ENCODE results near the gene GSTP1.

DNA sequence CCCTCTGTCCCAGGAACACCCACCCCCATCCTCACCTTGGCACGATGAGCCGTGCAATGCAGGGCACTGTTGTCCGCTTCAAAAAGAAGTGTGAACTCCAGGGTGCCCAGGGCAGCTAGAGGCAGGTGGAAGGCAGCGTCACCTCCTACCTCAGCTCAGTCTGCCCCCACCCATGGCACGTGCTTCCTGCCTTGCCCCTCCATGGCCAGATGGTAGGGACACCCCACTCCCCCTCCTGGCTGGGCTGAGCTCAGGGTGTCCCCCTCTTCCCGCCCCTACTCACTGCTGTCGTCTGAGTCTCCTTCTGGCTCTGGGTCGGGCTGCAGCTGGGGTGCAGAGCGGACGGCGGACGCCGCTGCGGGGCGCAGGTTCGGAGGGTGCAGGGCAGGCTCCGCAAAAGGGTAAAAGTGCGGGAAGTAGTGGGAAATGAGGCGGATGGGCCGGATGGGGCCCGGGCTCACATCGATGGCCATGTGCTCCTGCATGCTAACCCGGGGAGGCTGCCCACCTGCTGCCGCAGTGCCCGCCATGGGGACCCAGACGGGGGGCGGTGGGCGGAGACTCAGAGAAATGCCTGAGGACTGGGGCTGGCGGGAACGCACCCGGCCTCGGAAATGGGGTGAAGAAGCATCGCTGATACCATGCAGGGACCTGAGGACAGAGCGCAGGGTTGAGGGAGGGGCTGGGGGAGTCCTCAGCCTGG is 32.3 kb downstream of the GSTP1 start:
- TF ChIP-seq, protein P1, sequence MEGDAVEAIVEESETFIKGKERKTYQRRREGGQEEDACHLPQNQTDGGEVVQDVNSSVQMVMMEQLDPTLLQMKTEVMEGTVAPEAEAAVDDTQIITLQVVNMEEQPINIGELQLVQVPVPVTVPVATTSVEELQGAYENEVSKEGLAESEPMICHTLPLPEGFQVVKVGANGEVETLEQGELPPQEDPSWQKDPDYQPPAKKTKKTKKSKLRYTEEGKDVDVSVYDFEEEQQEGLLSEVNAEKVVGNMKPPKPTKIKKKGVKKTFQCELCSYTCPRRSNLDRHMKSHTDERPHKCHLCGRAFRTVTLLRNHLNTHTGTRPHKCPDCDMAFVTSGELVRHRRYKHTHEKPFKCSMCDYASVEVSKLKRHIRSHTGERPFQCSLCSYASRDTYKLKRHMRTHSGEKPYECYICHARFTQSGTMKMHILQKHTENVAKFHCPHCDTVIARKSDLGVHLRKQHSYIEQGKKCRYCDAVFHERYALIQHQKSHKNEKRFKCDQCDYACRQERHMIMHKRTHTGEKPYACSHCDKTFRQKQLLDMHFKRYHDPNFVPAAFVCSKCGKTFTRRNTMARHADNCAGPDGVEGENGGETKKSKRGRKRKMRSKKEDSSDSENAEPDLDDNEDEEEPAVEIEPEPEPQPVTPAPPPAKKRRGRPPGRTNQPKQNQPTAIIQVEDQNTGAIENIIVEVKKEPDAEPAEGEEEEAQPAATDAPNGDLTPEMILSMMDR (IDR thresholded peaks at IDR 0.05 in 2 of 3, conservative IDR thresholded peaks at IDR 0.05 in 1 of 3; ENCODE audit: borderline replicate concordance in 1 of 3, insufficient read depth in 1 of 3, low read depth in 2 of 3, low read length in 2 of 3) = no peak
- TF ChIP-seq EZH2phosphoT487 (IDR thresholded peaks at IDR 0.05; ENCODE audit: borderline replicate concordance) (no peak), CEBPB (IDR thresholded peaks at IDR 0.05; ENCODE audit: low read depth) (no peak), EZH2 (IDR thresholded peaks at IDR 0.05) (no peak), RAD21 (IDR thresholded peaks at IDR 0.05; ENCODE audit: low read depth) (no peak), POLR2AphosphoS5 (IDR thresholded peaks at IDR 0.05; ENCODE audit: low read depth, low read length) (no peak), YY1 (IDR thresholded peaks at IDR 0.05; ENCODE audit: extremely low read depth, insufficient replicate concordance, low read depth, low read length) (no peak)
- TF ChIP-seq, protein P2, sequence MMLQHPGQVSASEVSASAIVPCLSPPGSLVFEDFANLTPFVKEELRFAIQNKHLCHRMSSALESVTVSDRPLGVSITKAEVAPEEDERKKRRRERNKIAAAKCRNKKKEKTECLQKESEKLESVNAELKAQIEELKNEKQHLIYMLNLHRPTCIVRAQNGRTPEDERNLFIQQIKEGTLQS (IDR thresholded peaks at IDR 0.05) = no peak
- TF ChIP-seq, protein P3, sequence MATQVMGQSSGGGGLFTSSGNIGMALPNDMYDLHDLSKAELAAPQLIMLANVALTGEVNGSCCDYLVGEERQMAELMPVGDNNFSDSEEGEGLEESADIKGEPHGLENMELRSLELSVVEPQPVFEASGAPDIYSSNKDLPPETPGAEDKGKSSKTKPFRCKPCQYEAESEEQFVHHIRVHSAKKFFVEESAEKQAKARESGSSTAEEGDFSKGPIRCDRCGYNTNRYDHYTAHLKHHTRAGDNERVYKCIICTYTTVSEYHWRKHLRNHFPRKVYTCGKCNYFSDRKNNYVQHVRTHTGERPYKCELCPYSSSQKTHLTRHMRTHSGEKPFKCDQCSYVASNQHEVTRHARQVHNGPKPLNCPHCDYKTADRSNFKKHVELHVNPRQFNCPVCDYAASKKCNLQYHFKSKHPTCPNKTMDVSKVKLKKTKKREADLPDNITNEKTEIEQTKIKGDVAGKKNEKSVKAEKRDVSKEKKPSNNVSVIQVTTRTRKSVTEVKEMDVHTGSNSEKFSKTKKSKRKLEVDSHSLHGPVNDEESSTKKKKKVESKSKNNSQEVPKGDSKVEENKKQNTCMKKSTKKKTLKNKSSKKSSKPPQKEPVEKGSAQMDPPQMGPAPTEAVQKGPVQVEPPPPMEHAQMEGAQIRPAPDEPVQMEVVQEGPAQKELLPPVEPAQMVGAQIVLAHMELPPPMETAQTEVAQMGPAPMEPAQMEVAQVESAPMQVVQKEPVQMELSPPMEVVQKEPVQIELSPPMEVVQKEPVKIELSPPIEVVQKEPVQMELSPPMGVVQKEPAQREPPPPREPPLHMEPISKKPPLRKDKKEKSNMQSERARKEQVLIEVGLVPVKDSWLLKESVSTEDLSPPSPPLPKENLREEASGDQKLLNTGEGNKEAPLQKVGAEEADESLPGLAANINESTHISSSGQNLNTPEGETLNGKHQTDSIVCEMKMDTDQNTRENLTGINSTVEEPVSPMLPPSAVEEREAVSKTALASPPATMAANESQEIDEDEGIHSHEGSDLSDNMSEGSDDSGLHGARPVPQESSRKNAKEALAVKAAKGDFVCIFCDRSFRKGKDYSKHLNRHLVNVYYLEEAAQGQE (IDR thresholded peaks at IDR 0.05; ENCODE audit: low read depth) = no peak

Measured in HCT116 (cell line).